ENCODE measurements around the gene GPS2. TPM values are rescaled to one million over a fixed set of nuclear protein-coding genes. Genes with fewer than 3 reads are reported as not detected.

GPS2 gene
- total RNA-seq, 4 donors from 2014 or later = 34.0 to 68.3 (median 43.9) TPM

DNA sequence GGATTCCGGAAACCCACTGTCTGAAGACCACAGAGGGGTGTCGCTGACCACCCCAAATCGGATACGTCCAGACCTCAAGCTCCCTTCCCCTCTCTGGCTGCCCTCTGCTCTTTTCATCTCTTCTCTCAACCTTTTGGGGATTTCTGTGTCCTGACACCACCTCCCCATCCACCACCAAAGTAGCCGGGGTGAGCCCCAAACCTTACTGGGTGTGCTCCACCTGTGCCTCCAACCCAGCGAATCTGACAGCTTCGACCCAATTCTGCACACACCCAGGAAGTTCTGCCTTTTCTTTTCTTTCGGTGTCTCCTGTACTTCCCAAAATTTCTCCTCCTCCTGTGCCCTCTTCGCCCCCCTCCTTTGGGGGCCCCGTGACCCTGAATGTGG is 37.3 kb upstream of the GPS2 start:
- Histone ChIP-seq H3K36me3 (no peaks in the 10 kb centered on the region), H3K27me3 (no peaks in the 10 kb centered on the region), H3K9me3 (no peaks in the 10 kb centered on the region), H3K27ac (peak overlapping the region; percentile 95 to 97), H3K4me3 (peak overlapping the region; percentile 76 to 97), H3K4me1 (peaks cover 0 to 8% of the 10 kb centered on the region in 2 donors)
- intact Hi-C loops (cut with DNase I; ENCODE audit: low total_unique reads) = loop anchor here (10.0 kb wide), 1 partner anchor 232 kb away; the partner anchor contains the start of gene MPDU1
- DNase-seq = no peak
- TF ChIP-seq, protein P1, sequence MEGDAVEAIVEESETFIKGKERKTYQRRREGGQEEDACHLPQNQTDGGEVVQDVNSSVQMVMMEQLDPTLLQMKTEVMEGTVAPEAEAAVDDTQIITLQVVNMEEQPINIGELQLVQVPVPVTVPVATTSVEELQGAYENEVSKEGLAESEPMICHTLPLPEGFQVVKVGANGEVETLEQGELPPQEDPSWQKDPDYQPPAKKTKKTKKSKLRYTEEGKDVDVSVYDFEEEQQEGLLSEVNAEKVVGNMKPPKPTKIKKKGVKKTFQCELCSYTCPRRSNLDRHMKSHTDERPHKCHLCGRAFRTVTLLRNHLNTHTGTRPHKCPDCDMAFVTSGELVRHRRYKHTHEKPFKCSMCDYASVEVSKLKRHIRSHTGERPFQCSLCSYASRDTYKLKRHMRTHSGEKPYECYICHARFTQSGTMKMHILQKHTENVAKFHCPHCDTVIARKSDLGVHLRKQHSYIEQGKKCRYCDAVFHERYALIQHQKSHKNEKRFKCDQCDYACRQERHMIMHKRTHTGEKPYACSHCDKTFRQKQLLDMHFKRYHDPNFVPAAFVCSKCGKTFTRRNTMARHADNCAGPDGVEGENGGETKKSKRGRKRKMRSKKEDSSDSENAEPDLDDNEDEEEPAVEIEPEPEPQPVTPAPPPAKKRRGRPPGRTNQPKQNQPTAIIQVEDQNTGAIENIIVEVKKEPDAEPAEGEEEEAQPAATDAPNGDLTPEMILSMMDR (IDR thresholded peaks at IDR 0.05) = peak in 2 of 4 experiments; percentile 69 to 85
- no peak for TF ChIP-seq POLR2A (IDR thresholded peaks at IDR 0.05)

DNA sequence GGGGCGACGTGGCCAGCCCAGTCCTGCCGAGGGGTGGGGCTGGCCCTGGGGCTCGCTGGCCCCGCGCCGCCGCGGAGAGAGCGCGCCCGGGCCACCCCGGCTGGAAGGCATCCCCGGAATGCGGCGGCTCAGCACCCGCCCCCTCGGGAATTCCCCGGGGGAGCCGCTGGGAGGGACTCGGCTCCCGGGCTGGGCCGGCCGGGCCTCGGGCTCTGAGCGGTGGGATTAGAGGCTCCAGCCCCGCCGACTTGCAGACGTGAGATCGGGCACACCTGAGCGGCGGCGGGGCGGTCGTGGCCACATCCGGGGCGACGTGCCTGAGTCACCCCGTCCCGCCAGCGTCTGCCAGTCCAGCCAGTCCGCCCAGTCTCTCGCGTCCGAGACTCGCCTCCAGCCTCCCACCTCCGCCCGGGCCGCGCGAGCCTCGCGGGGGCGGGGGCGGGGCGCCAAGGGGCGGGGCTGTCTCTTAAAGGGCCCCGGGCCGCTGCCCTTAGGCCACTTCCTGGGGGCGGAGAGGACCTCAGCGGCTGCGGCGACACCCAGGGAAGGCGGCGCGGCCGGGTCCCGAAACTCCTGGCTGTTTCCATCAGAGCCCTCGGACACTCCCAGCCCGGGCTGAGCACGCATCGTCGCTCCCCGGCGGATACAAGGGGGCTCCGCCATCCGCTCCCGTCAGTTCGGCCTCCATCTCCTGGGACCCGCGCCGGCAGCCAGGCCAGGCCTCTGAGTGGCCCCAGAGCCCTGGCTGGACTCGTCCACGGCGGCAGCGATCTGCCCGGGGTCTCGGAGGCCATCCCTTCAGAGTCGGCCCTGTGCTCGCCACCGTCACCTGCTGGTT is 36.7 kb upstream of the GPS2 start, which contains the start of gene KCTD11:
KCTD11 (plus strand) TSS at position 498 of the 838 bp plus-strand sequence.
- Histone ChIP-seq H3K4me3 (peak within 1 kb of the TSS; percentile 76 to 97), H3K9me3 (no peaks in the 10 kb centered on the region), H3K27me3 (no peaks in the 10 kb centered on the region), H3K27ac (peak within 1 kb of the TSS; percentile 95 to 97), H3K36me3 (no peaks in the 10 kb centered on the region), H3K4me1 (peaks cover 0 to 8% of the 10 kb centered on the region in 2 donors)
- peak; percentile 88 to 93 for DNase-seq
- intact Hi-C loops (cut with DNase I; ENCODE audit: low total_unique reads) = loop anchor here (10.0 kb wide), 1 partner anchor 233 kb away; the partner anchor contains the start of gene MPDU1
- peak; percentile 19 to 65 for TF ChIP-seq POLR2A (IDR thresholded peaks at IDR 0.05)
- TF ChIP-seq, protein P1 (IDR thresholded peaks at IDR 0.05) = peak in 2 of 4 experiments; percentile 41 to 55

DNA sequence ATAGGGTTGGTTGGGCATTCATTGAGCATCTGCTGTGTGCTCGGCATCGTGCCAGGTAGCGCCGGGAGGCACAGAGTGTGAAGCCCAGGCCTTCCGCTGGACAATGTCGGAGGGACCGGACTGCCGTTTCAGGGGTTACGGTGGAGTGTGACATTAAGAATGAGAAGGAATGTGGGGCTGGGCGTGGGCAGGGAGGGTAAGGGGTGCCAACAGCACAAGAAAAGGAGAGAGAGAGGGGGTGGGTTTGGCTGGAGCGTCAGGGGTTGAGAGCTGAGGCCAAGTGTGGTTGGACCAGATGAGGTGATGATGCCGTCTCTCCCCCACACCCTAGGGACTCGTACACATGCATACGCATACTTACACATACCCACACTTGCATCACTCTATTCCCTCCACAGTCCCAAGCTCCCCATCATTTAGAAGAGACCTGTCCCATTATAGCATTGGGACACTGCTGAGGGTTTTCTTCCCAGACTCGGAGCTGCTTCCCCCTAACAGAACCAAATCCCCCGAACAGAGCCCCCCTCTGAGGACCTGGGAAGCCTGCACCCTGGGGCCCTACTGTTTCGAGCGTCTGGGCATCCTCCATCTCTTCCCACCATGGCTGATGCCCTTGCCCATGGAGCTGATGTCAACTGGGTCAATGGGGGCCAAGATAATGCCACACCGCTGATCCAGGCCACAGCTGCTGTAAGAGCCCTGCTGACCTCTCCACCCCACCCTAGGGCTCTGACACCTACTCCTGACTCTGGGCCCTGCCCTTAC is 33.5 kb upstream of the GPS2 start:
- no peak for TF ChIP-seq POLR2A (IDR thresholded peaks at IDR 0.05)
- TF ChIP-seq, protein P1 (IDR thresholded peaks at IDR 0.05) = no peak
- H3K36me3 ChIP-seq = no peaks in the 10 kb centered on the region
- H3K4me1 ChIP-seq = peaks cover 0 to 8% of the 10 kb centered on the region in 2 donors
- no peaks in the 10 kb centered on the region for H3K27me3 ChIP-seq
- H3K4me3 ChIP-seq = no peak overlapping the region
- H3K27ac ChIP-seq = peak overlapping the region in 1 of 2 donors; percentile 95
- DNase-seq = no peak
- H3K9me3 ChIP-seq = no peaks in the 10 kb centered on the region
- intact Hi-C loops (cut with DNase I; ENCODE audit: low total_unique reads) = no loop called here

DNA sequence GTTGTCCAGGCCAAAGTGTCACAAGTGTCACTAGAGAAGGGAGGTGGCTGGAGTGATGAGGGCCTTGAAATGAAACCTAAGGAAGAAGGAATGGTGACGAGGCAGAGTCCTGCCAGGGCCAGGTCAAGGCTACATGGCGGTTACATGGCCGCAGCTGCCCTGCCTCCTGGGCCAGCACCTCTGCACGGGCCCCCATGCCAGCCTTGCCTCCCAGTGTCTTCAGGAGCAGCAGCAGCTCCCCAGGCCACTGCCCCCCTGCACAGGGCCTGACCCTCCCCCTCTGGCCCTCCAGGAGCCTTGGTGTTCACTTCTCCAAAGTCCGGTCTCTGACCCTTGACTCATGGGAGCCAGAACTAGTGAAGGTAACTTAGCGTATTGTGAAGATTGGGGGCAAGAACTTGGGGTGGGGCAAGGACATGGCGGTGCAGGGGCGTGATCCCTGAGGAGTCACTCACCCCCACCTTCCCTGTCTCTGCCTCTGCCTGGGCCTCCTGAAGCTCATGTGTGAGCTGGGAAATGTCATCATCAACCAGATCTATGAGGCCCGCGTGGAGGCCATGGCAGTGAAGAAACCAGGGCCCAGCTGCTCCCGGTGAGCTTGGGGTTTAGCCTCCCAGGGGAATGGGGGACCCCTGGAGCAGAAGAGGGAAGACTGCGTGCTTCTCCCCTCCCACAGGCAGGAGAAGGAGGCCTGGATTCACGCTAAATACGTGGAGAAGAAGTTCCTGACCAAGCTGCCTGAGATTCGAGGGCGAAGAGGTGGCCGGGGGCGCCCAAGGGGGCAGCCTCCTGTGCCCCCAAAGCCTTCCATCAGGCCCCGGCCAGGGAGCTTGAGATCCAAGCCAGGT is 32.7 kb upstream of the GPS2 start:
- Histone ChIP-seq H3K27me3 (no peaks in the 10 kb centered on the region), H3K4me3 (no peak overlapping the region), H3K4me1 (peaks cover 0 to 2% of the 10 kb centered on the region in 2 donors), H3K9me3 (no peaks in the 10 kb centered on the region), H3K36me3 (no peaks in the 10 kb centered on the region), H3K27ac (peak overlapping the region in 1 of 2 donors; percentile 95)
- no peak for DNase-seq
- TF ChIP-seq, protein P1 (IDR thresholded peaks at IDR 0.05) = no peak
- TF ChIP-seq POLR2A (IDR thresholded peaks at IDR 0.05) = no peak
- intact Hi-C loops (cut with DNase I; ENCODE audit: low total_unique reads) = no loop called here

Data from uterus (tissue), 4 donors.